H9 (cell line): ENCODE results near the gene UVRAG. TPM values are rescaled to one million over a fixed set of nuclear protein-coding genes. Genes with fewer than 3 reads are reported as not detected.

ENCODE experiments used
- DNase-seq: peaks from one replicate; pipeline ENCODE4 v3.0.0-alpha.2; 2017
- H2AFZ ChIP-seq: one replicate; pipeline ENCODE4 v1.6.1; 2013; ENCODE audit warnings: mild to moderate bottlenecking, low read length, control low read depth, moderate library complexity
- H2AK5ac ChIP-seq: 2 replicates; pipeline ENCODE4 v1.6.1; 2013; ENCODE audit warnings: low read length, control low read depth, mixed read lengths; ENCODE audit not compliant: insufficient read length
- H2BK120ac ChIP-seq: one replicate; pipeline ENCODE4 v1.6.1; 2013; ENCODE audit warnings: low read depth, mild to moderate bottlenecking, low read length, control low read depth, inconsistent platforms; ENCODE audit not compliant: poor library complexity, severe bottlenecking
- H2BK12ac ChIP-seq: 2 replicates; pipeline ENCODE4 v1.6.1; 2013; ENCODE audit warnings: low read length, control low read depth, mixed read lengths, low read depth; ENCODE audit not compliant: insufficient read length
- H2BK15ac ChIP-seq: 2 replicates; pipeline ENCODE4 v1.6.1; 2013; ENCODE audit warnings: low read depth, low read length, control low read depth
- H2BK20ac ChIP-seq: one replicate; pipeline ENCODE4 v1.6.1; 2013; ENCODE audit warnings: low read depth, mild to moderate bottlenecking, low read length, control low read depth, inconsistent platforms; ENCODE audit not compliant: poor library complexity, severe bottlenecking
- H2BK5ac ChIP-seq: 2 replicates; pipeline ENCODE4 v1.6.1; 2013; ENCODE audit warnings: low read length, control low read depth, mixed read lengths; ENCODE audit not compliant: insufficient read length
- H3K14ac ChIP-seq: 2 replicates; pipeline ENCODE4 v1.6.1; 2013; ENCODE audit warnings: low read length, control low read depth; ENCODE audit not compliant: insufficient read depth
- H3K18ac ChIP-seq: 2 replicates; pipeline ENCODE4 v1.6.1; 2013; ENCODE audit warnings: low read depth, mild to moderate bottlenecking, mixed read lengths, low read length, control low read depth; ENCODE audit not compliant: insufficient read length
- H3K23ac ChIP-seq: 2 replicates; pipeline ENCODE4 v1.6.1; 2013; ENCODE audit warnings: low read length, control low read depth, mixed read lengths, low read depth; ENCODE audit not compliant: insufficient read length
- H3K23me2 ChIP-seq: 2 replicates; pipeline ENCODE4 v1.6.1; 2013; ENCODE audit warnings: low read depth, mild to moderate bottlenecking, mixed read lengths, low read length, control low read depth; ENCODE audit not compliant: insufficient read length, poor library complexity, severe bottlenecking
- H3K27ac ChIP-seq: 2 replicates; pipeline ENCODE4 v1.5.1; 2013; ENCODE audit warnings: low read length, control low read depth, mixed read lengths, low read depth; ENCODE audit not compliant: insufficient read length
- H3K27me3 ChIP-seq: 2 replicates; pipeline ENCODE4 v1.6.1; 2013; ENCODE audit warnings: low read length, control low read depth, inconsistent platforms; ENCODE audit not compliant: insufficient read depth
- H3K4ac ChIP-seq: 2 replicates; pipeline ENCODE4 v1.6.1; 2013; ENCODE audit warnings: low read depth, mild to moderate bottlenecking, control low read depth, inconsistent platforms, low read length, moderate library complexity
- H3K4me1 ChIP-seq: 2 replicates; pipeline ENCODE4 v1.6.1; 2013; ENCODE audit warnings: low read length, control low read depth, inconsistent platforms; ENCODE audit not compliant: insufficient read depth
- H3K4me2 ChIP-seq: 2 replicates; pipeline ENCODE4 v1.6.1; 2013; ENCODE audit warnings: low read length, control low read depth, mixed read lengths; ENCODE audit not compliant: insufficient read length, insufficient read depth
- H3K56ac ChIP-seq: 2 replicates; pipeline ENCODE4 v1.6.1; 2013; ENCODE audit warnings: low read depth, mild to moderate bottlenecking, mixed read lengths, low read length, control low read depth; ENCODE audit not compliant: insufficient read length
- H3K79me1 ChIP-seq: 2 replicates; pipeline ENCODE4 v1.6.1; 2013; ENCODE audit warnings: low read depth, mild to moderate bottlenecking, moderate library complexity, low read length, control low read depth, inconsistent platforms; ENCODE audit not compliant: insufficient read depth, poor library complexity, severe bottlenecking
- H3K79me2 ChIP-seq: 2 replicates; pipeline ENCODE4 v1.6.1; 2013; ENCODE audit warnings: low read length, control low read depth, inconsistent platforms; ENCODE audit not compliant: insufficient read depth
- H3K9ac ChIP-seq: 2 replicates; pipeline ENCODE4 v1.6.1; 2013; ENCODE audit warnings: low read length, control low read depth, mixed read lengths; ENCODE audit not compliant: insufficient read length; ENCODE audit errors: extremely low read depth
- H3K9me3 ChIP-seq: one replicate; pipeline ENCODE4 v1.6.1; 2013; ENCODE audit warnings: low read depth, low read length, inconsistent platforms; ENCODE audit not compliant: control insufficient read depth
- H3T11ph ChIP-seq: one replicate; pipeline ENCODE4 v1.6.1; 2013; ENCODE audit warnings: mild to moderate bottlenecking, low read length, control low read depth, inconsistent platforms
- H4K20me1 ChIP-seq: one replicate; pipeline ENCODE4 v1.6.1; 2013; ENCODE audit not compliant: control insufficient read depth, insufficient read length, insufficient read depth
- H4K5ac ChIP-seq: 2 replicates; pipeline ENCODE4 v1.6.1; 2013; ENCODE audit warnings: low read depth, mild to moderate bottlenecking, mixed read lengths, low read length, control low read depth; ENCODE audit not compliant: insufficient read length
- H4K8ac ChIP-seq: replicated peaks from 2 replicates; pipeline ENCODE4 v1.6.1; 2013; ENCODE audit warnings: low read length, control low read depth, mixed read lengths, low read depth; ENCODE audit not compliant: insufficient read length
- H4K91ac ChIP-seq: 2 replicates; pipeline ENCODE4 v1.6.1; 2013; ENCODE audit warnings: low read depth, mild to moderate bottlenecking, moderate library complexity, mixed read lengths, low read length, control low read depth; ENCODE audit not compliant: insufficient read length
- H3K27ac Mint-ChIP-seq, 3 experiments: 2 replicates in 2 of 3; 3 replicates in 1 of 3; pipeline ENCODE4 v1.8.0; 2020 to 2021; ENCODE audit warnings: mixed read lengths in 3 of 3, mild to moderate bottlenecking in 1 of 3, moderate library complexity in 1 of 3
- H3K27me3 Mint-ChIP-seq: 2 replicates; pipeline ENCODE4 v1.8.0; 2021; ENCODE audit warnings: low read depth, mild to moderate bottlenecking, moderate library complexity, mixed read lengths
- H3K36me3 Mint-ChIP-seq, 3 experiments: 2 replicates in 2 of 3; 3 replicates in 1 of 3; pipeline ENCODE4 v1.8.0; 2020 to 2021; ENCODE audit warnings: low read depth in 3 of 3, mixed read lengths in 3 of 3; ENCODE audit not compliant: insufficient read depth in 1 of 3
- H3K4me1 Mint-ChIP-seq, 2 experiments: 2 replicates each; pipeline ENCODE4 v1.8.0; 2020; ENCODE audit warnings: mixed read lengths in 2 of 2
- H3K4me3 Mint-ChIP-seq, 2 experiments: 2 replicates in 1 of 2; 3 replicates in 1 of 2; pipeline ENCODE4 v1.8.0; 2020 to 2021; ENCODE audit warnings: mild to moderate bottlenecking in 2 of 2, mixed read lengths in 2 of 2, moderate library complexity in 1 of 2
- H3K9me3 Mint-ChIP-seq, 2 experiments: 2 replicates in 1 of 2; 3 replicates in 1 of 2; pipeline ENCODE4 v1.8.0; 2020; ENCODE audit warnings: mild to moderate bottlenecking in 2 of 2, mixed read lengths in 2 of 2, moderate library complexity in 1 of 2
- WGBS: extraction: QIAGEN DNeasy Blood & Tissue Kit; methylation state at CpG from one replicate; pipeline ENCODE4 v1.1.7; 2013; ENCODE audit warnings: missing lambda C conversion rate, low lambda C conversion rate, mixed read lengths; ENCODE audit not compliant: insufficient read length; ENCODE audit errors: extremely low coverage; 5-methylcytosine and 5-hydroxymethylcytosine counted together
- total RNA-seq: library from RNA; stranded (reverse); gene quantifications from 2 replicates; pipeline ENCODE4 v1.2.1, GENCODE V29; 2021
- TF ChIP-seq, protein P1 (sequence below): fragments of 200-600 bp; sonication (generic); conservative IDR thresholded peaks from 3 replicates; pipeline ENCODE4 v1.8.0; 2021; ENCODE audit warnings: antibody characterized with exemption, mild to moderate bottlenecking

The UVRAG gene
- total RNA-seq, 1 experiment from 2014 or later = 18.5 TPM

DNA sequence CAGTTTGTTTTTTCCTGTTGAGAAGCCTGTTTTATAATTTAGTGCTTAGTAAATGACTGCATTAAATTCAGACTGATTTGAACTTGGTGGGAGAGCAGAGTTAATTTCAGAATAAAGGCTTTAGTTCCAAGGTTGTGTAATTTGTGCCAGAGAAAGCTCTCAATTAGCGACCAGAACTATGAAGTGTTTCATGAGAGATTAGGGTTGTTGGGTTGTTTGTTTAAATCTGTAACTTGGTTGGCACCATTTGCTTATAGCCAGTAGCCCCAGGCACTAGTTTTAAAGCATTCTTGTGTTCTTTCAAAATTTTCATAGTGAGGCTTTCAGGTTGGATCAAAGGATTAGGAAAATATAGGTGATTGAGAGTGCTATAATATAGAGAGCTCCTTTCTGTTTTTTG is 25.5 kb downstream of the UVRAG start:
- DNase-seq = no peak
- no peaks in the 10 kb centered on the region for H4K20me1 ChIP-seq
- H3K4ac ChIP-seq = no peak overlapping the region
- H3K18ac ChIP-seq = no peak overlapping the region
- no CpG with 5 or more reads among the region's 1 CpG for WGBS
- H3K14ac ChIP-seq = no peak overlapping the region
- no peaks in the 10 kb centered on the region for H3K27me3 ChIP-seq
- H3K56ac ChIP-seq = no peak overlapping the region
- H2BK5ac ChIP-seq = no peak overlapping the region
- no peaks in the 10 kb centered on the region for H3K27me3 Mint-ChIP-seq
- H4K91ac ChIP-seq = no peak overlapping the region
- H3K4me3 Mint-ChIP-seq = no peak overlapping the region
- no peak overlapping the region for H2BK20ac ChIP-seq
- no peaks in the 10 kb centered on the region for H3K4me1 ChIP-seq
- no peak overlapping the region for H3K23ac ChIP-seq
- H3K9me3 ChIP-seq = no peaks in the 10 kb centered on the region
- H2BK12ac ChIP-seq = no peak overlapping the region
- peaks cover 0 to 5% (median 0%) of the 10 kb centered on the region in 3 experiments; a peak in 1 of 7 replicates for H3K36me3 Mint-ChIP-seq
- no peak overlapping the region for H2AK5ac ChIP-seq
- no peak overlapping the region for H4K5ac ChIP-seq
- no peaks in the 10 kb centered on the region; the same call in 1 of the 2 replicates for H3K79me2 ChIP-seq
- H3K4me2 ChIP-seq = no peak overlapping the region
- no peak overlapping the region for H4K8ac ChIP-seq
- TF ChIP-seq, protein P1, sequence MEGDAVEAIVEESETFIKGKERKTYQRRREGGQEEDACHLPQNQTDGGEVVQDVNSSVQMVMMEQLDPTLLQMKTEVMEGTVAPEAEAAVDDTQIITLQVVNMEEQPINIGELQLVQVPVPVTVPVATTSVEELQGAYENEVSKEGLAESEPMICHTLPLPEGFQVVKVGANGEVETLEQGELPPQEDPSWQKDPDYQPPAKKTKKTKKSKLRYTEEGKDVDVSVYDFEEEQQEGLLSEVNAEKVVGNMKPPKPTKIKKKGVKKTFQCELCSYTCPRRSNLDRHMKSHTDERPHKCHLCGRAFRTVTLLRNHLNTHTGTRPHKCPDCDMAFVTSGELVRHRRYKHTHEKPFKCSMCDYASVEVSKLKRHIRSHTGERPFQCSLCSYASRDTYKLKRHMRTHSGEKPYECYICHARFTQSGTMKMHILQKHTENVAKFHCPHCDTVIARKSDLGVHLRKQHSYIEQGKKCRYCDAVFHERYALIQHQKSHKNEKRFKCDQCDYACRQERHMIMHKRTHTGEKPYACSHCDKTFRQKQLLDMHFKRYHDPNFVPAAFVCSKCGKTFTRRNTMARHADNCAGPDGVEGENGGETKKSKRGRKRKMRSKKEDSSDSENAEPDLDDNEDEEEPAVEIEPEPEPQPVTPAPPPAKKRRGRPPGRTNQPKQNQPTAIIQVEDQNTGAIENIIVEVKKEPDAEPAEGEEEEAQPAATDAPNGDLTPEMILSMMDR = no peak
- no peak overlapping the region; a peak in 1 of 7 replicates for H3K27ac Mint-ChIP-seq
- peaks cover 3% of the 10 kb centered on the region for H3K79me1 ChIP-seq
- H3K27ac ChIP-seq = no peak overlapping the region
- no peak overlapping the region for H2BK120ac ChIP-seq
- H2BK15ac ChIP-seq = no peak overlapping the region
- H3K4me1 Mint-ChIP-seq = peaks cover 0 to 7% of the 10 kb centered on the region in 2 experiments; a peak in 3 of 4 replicates
- no peak overlapping the region for H3T11ph ChIP-seq
- H2AFZ ChIP-seq = no peak overlapping the region
- no peaks in the 10 kb centered on the region for H3K23me2 ChIP-seq
- no peak overlapping the region for H3K9ac ChIP-seq
- H3K9me3 Mint-ChIP-seq = no peaks in the 10 kb centered on the region
